ENCODE results near the gene WDR27. TPM values are rescaled to one million over a fixed set of nuclear protein-coding genes. Genes with fewer than 3 reads are reported as not detected.
A peak's percentile ranks its signal among the peaks of the same experiment; 100 is the strongest.

The WDR27 gene
- total and polyA plus RNA-seq, 12 donors = 3.2 to 12.0 (median 6.6) TPM

- whole genome bisulfite sequencing, 2 donors = 50 to 69% methylated on average over 1 of the region's 1 CpG
Measured at GRCh38 chr6:169592558-169592957, 109.3 kb downstream of the WDR27 start.

GRCh38 chr6:169591616-169592015, 110.2 kb downstream of the WDR27 start:
- no peaks in the 10 kb centered on the region for H3K36me3 ChIP-seq
- TF ChIP-seq CTCF (IDR thresholded peaks at IDR 0.05) = no peak
- H3K4me1 ChIP-seq = peaks cover 0 to 13% (median 0%) of the 10 kb centered on the region in 9 donors
- H3K27ac ChIP-seq = no peak overlapping the region
- DNase-seq (no peak), ATAC-seq (no peak)
- H3K27me3 ChIP-seq = no peaks in the 10 kb centered on the region
- intact Hi-C loops (cut with DNase I) = no loop called here
- H3K9me3 ChIP-seq = peaks cover 0 to 2% (median 0%) of the 10 kb centered on the region in 11 donors
- 96 to 97% methylated on average over 4 of the region's 4 CpGs for WGBS, 2 donors
- no peak overlapping the region for H3K4me3 ChIP-seq

More at GRCh38 chr6:169592558-169592957, 109.3 kb downstream of the WDR27 start:
- Histone ChIP-seq H3K9me3 (peaks cover 0 to 10% (median 0%) of the 10 kb centered on the region in 11 donors), H3K4me1 (peaks cover 0 to 13% (median 0%) of the 10 kb centered on the region in 9 donors), H3K27ac (no peak overlapping the region), H3K27me3 (no peaks in the 10 kb centered on the region), H3K36me3 (peaks cover 0 to 6% (median 0%) of the 10 kb centered on the region in 9 donors), H3K4me3 (no peak overlapping the region)
- DNase-seq (no peak), ATAC-seq (no peak)
- no peak for TF ChIP-seq CTCF (IDR thresholded peaks at IDR 0.05)
- intact Hi-C loops (cut with DNase I) = no loop called here

GRCh38 chr6:169590376-169590939, 111.4 kb downstream of the WDR27 start:
- no peaks in the 10 kb centered on the region for H3K9me3 ChIP-seq
- peaks cover 0 to 13% (median 0%) of the 10 kb centered on the region in 9 donors for H3K4me1 ChIP-seq
- ATAC-seq = no peak
- TF ChIP-seq CTCF (IDR thresholded peaks at IDR 0.05) = no peak
- no peak overlapping the region for H3K27ac ChIP-seq
- H3K4me3 ChIP-seq = no peak overlapping the region
- H3K27me3 ChIP-seq = no peaks in the 10 kb centered on the region
- intact Hi-C loops (cut with DNase I) = no loop called here
- WGBS, 2 donors = 90 to 92% methylated on average over 10 of the region's 10 CpGs
- no peaks in the 10 kb centered on the region for H3K36me3 ChIP-seq
- DNase-seq = no peak

DNA sequence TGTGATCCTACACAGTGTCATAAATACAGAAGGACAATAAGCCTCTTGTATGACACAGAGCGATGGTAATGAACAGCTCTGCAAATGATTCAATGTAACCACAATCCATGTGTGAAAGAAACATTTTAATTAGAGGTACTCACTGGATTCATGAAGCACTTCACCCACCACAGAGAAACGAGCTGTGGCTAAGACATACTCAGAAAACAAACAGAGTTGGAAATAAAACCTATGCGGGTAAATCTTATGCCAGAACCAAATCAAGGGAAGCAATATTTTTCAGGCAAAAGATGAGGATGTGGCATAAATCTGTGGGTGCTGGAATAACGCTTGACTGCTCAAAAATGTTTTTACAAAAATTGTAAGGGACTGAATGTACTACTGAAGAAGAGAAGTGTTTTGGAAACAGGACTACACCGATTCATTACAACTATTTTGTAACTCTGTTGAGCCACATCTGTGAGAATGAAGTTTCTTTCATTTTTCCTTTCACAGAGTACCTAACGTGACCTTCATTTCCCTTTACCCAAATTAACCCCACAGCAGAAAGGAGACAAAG, 112.1 kb downstream of the WDR27 start:
- TF ChIP-seq CTCF (IDR thresholded peaks at IDR 0.05) = no peak
- no peak for DNase-seq
- 72 to 79% methylated on average over 6 of the region's 6 CpGs for WGBS, 2 donors
- no peaks in the 10 kb centered on the region for H3K36me3 ChIP-seq
- H3K4me1 ChIP-seq = peaks cover 0 to 13% (median 0%) of the 10 kb centered on the region in 9 donors
- H3K27me3 ChIP-seq = no peaks in the 10 kb centered on the region
- ATAC-seq = no peak
- H3K27ac ChIP-seq = peak overlapping the region in 2 of 10 donors; percentile 11 to 12
- no peak overlapping the region for H3K4me3 ChIP-seq
- intact Hi-C loops (cut with DNase I) = no loop called here
- H3K9me3 ChIP-seq = peaks cover 0 to 7% (median 0%) of the 10 kb centered on the region in 11 donors

Measured in heart right ventricle (tissue), 16 donors.